B cell (primary cell): ENCODE results near the gene RPH3AL. TPM values are rescaled to one million over a fixed set of nuclear protein-coding genes. Genes with fewer than 3 reads are reported as not detected.

ENCODE experiments used
- ATAC-seq: fragments of 200-7000 bp; cut with Tn5 transposase; one replicate; pipeline ENCODE4 v1.10.0; 2021; ENCODE audit warnings: low read depth, mild to moderate bottlenecking, moderate number of reproducible peaks, moderate library complexity
- CTCF ChIA-PET: fragments of 350-600 bp; sonication (Branson Sonifier 250); formaldehyde crosslinking; loops from one replicate; lab custom pipeline; 2021; ENCODE audit warnings: antibody characterized with exemption, inconsistent platforms; lab: Charles Lee
- POLR2A ChIA-PET: fragments of 350-600 bp; sonication (Branson Sonifier 250); formaldehyde crosslinking; loops from one replicate; lab custom pipeline; 2021; ENCODE audit warnings: antibody characterized with exemption; lab: Charles Lee
- DNase-seq: peaks from one replicate; pipeline ENCODE4 v3.0.0; 2013
- H2AFZ ChIP-seq: 2 replicates; pipeline ENCODE4 v1.6.1; 2012; ENCODE audit warnings: mild to moderate bottlenecking, low read depth, low read length; ENCODE audit not compliant: insufficient read depth, poor library complexity, severe bottlenecking
- H3K27ac ChIP-seq, 2 donors: 1 replicate in 1 of 2; 2 replicates in 1 of 2; pipeline ENCODE4 v1.5.1; 2012 to 2013; ENCODE audit warnings: low read length in 2 of 2, mild to moderate bottlenecking in 2 of 2, moderate library complexity in 1 of 2
- H3K27me3 ChIP-seq, 4 experiments: fragments of 200-600 bp in 1 of 4; sonication (generic) in 1 of 4; replicated peaks in 1 of 4; 1 replicate in 2 of 4; 2 replicates in 2 of 4; pipeline versions ENCODE4 v1.6.1 to v1.7.0; 2013 to 2016; ENCODE audit warnings: low read length in 3 of 4, mild to moderate bottlenecking in 2 of 4, mixed read lengths in 1 of 4, moderate library complexity in 1 of 4; ENCODE audit not compliant: insufficient read depth in 4 of 4, control insufficient read depth in 3 of 4; ENCODE audit errors: control extremely low read depth in 1 of 4
- H3K36me3 ChIP-seq, 2 experiments: replicated peaks in 1 of 2; 1 replicate in 1 of 2; 2 replicates in 1 of 2; pipeline versions ENCODE4 v1.6.1 to v1.7.1; 2013; ENCODE audit warnings: low read length in 1 of 2; ENCODE audit not compliant: insufficient read depth in 2 of 2, control insufficient read depth in 1 of 2; ENCODE audit errors: control extremely low read depth in 1 of 2, extremely low read depth in 1 of 2
- H3K4me1 ChIP-seq, 2 donors: fragments of 200-600 bp in 1 of 2; sonication (generic) in 1 of 2; 1 replicate in 1 of 2; 2 replicates in 1 of 2; pipeline versions ENCODE4 v1.5.1 to v1.6.1; 2013 to 2017; ENCODE audit warnings: low read length in 2 of 2; ENCODE audit not compliant: control insufficient read depth in 2 of 2, insufficient read depth in 2 of 2
- H3K4me2 ChIP-seq: replicated peaks from 2 replicates; pipeline ENCODE3; 2012; ENCODE audit warnings: mild to moderate bottlenecking, low read depth, low read length; ENCODE audit not compliant: poor library complexity, severe bottlenecking
- H3K4me3 ChIP-seq, 5 experiments: fragments of 200-600 bp in 1 of 5; sonication (generic) in 1 of 5; 1 replicate in 3 of 5; 2 replicates in 2 of 5; pipeline versions ENCODE4 v1.5.1 to v1.7.0; 2011 to 2016; ENCODE audit warnings: low read length in 4 of 5, mild to moderate bottlenecking in 4 of 5, low read depth in 2 of 5, control low read depth in 1 of 5, moderate library complexity in 1 of 5; ENCODE audit not compliant: insufficient read depth in 1 of 5; ENCODE audit errors: control extremely low read depth in 1 of 5, extremely low read depth in 1 of 5
- H3K79me2 ChIP-seq: fragments of 200-600 bp; sonication (generic); one replicate; pipeline ENCODE4 v1.6.0; 2016; ENCODE audit warnings: low read length; ENCODE audit not compliant: control insufficient read depth, insufficient read depth
- H3K9ac ChIP-seq: fragments of 200-600 bp; sonication (generic); 2 replicates; pipeline ENCODE4 v1.6.1; 2017; ENCODE audit warnings: mild to moderate bottlenecking, low read length, moderate library complexity
- H3K9me3 ChIP-seq, 3 donors: one replicate each; pipeline versions ENCODE4 v1.6.1 to v1.7.1; 2013; ENCODE audit warnings: low read length in 2 of 3; ENCODE audit not compliant: control insufficient read depth in 2 of 3, insufficient read depth in 1 of 3; ENCODE audit errors: control extremely low read depth in 1 of 3
- H4K20me1 ChIP-seq: 2 replicates; pipeline ENCODE4 v1.6.0; 2012; ENCODE audit warnings: mild to moderate bottlenecking, low read length; ENCODE audit not compliant: insufficient read depth, control insufficient read depth, poor library complexity, severe bottlenecking
- H3K27ac Mint-ChIP-seq: one replicate; pipeline ENCODE4 v1.8.0; 2021; ENCODE audit warnings: mixed read lengths
- H3K27me3 Mint-ChIP-seq: one replicate; pipeline ENCODE4 v1.8.0; 2021; ENCODE audit warnings: mixed read lengths
- H3K4me1 Mint-ChIP-seq: one replicate; pipeline ENCODE4 v1.8.0; 2021; ENCODE audit warnings: mixed read lengths
- H3K4me3 Mint-ChIP-seq: one replicate; pipeline ENCODE4 v1.8.0; 2021; ENCODE audit warnings: mixed read lengths
- H3K9me3 Mint-ChIP-seq: one replicate; pipeline ENCODE4 v1.8.0; 2022; ENCODE audit warnings: mixed read lengths; ENCODE audit not compliant: insufficient read depth
- CTCF ChIP-seq: fragments of 200-600 bp; IDR thresholded peaks from one replicate; pipeline ENCODE4 v1.8.0; 2022; ENCODE audit warnings: antibody characterized with exemption, mild to moderate bottlenecking
- EZH2 ChIP-seq: IDR thresholded peaks from 2 replicates; pipeline ENCODE4 v1.6.1; 2012; ENCODE audit warnings: borderline replicate concordance, low read depth, mild to moderate bottlenecking, moderate library complexity, low read length; ENCODE audit not compliant: insufficient read depth, poor library complexity, severe bottlenecking
- WGBS: methylation state at CpG from one replicate; pipeline ENCODE4 v1.1.5; 2013; ENCODE audit warnings: missing lambda C conversion rate; ENCODE audit not compliant: insufficient coverage; 5-methylcytosine and 5-hydroxymethylcytosine counted together
- intact Hi-C: fragments of 100-400 bp; cut with micrococcal nuclease; formaldehyde crosslinking; loops from one replicate; pipeline ENCODE4 v1.10.0; 2022
- polyA plus RNA-seq: library from polyadenylated mRNA; depleted of rRNA; stranded (reverse); fragments of >200 nt; gene quantifications from 2 replicates; pipeline ENCODE4 v1.2.3, GENCODE V29; 2012
- total RNA-seq, 2 donors: library from RNA; stranded (reverse); fragments of 120-200 nt in 1 of 2; gene quantifications; 1 replicate in 1 of 2; 2 replicates in 1 of 2; pipeline versions ENCODE4 v1.2.3 to v1.2.4, GENCODE V29; 2013 to 2022

Gene RPH3AL
- total and polyA plus RNA-seq, 2 donors (not counting 1 experiment from before 2014, with no cell fraction given): 10.8 to 13.3 TPM

- POLR2A ChIA-PET: no interaction called here
Measured at GRCh38 chr17:263271-263670, 89.3 kb downstream of the RPH3AL start.

GRCh38 chr17:261635-262034, 91.0 kb downstream of the RPH3AL start:
- intact Hi-C loops: no loop called here
- CTCF ChIA-PET: no interaction called here

More at GRCh38 chr17:263271-263670, 89.3 kb downstream of the RPH3AL start:
- no peak for TF ChIP-seq CTCF
- TF ChIP-seq EZH2: no peak
- Histone ChIP-seq H3K79me2 (no peaks in the 10 kb centered on the region), H4K20me1 (no peaks in the 10 kb centered on the region), H3K4me1 (no peaks in the 10 kb centered on the region), H3K27ac (no peak overlapping the region), H3K4me2 (no peak overlapping the region), H3K9ac (no peak overlapping the region), H3K4me3 (no peak overlapping the region), H3K9me3 (peaks cover 0 to 8% (median 0%) of the 10 kb centered on the region in 3 donors), H2AFZ (no peak overlapping the region), H3K36me3 (no peaks in the 10 kb centered on the region), H3K27me3 (no peaks in the 10 kb centered on the region)
- Mint-ChIP-seq H3K27ac (no peak overlapping the region), H3K9me3 (no peaks in the 10 kb centered on the region), H3K4me1 (no peaks in the 10 kb centered on the region), H3K27me3 (peaks cover 5% of the 10 kb centered on the region), H3K4me3 (no peak overlapping the region)
- CTCF ChIA-PET: no interaction called here
- ATAC-seq (no peak), DNase-seq (no peak)
- intact Hi-C loops: no loop called here
- 97% methylated on average over 18 of the region's 18 CpGs for WGBS

More at GRCh38 chr17:261635-262034, 91.0 kb downstream of the RPH3AL start:
- TF ChIP-seq EZH2: no peak
- TF ChIP-seq CTCF: no peak
- peaks cover 0 to 8% (median 0%) of the 10 kb centered on the region in 3 donors for H3K9me3 ChIP-seq
- no peaks in the 10 kb centered on the region for H3K36me3 ChIP-seq
- POLR2A ChIA-PET: no interaction called here
- no peak overlapping the region for H3K4me3 Mint-ChIP-seq
- 85% methylated on average over 5 of the region's 8 CpGs for WGBS
- H3K4me2 ChIP-seq: no peak overlapping the region
- no peaks in the 10 kb centered on the region for H3K4me1 ChIP-seq
- H3K9me3 Mint-ChIP-seq: no peaks in the 10 kb centered on the region
- no peaks in the 10 kb centered on the region for H4K20me1 ChIP-seq
- DNase-seq: no peak
- H3K9ac ChIP-seq: no peak overlapping the region
- no peaks in the 10 kb centered on the region for H3K79me2 ChIP-seq
- H2AFZ ChIP-seq: no peak overlapping the region
- H3K27ac Mint-ChIP-seq: no peak overlapping the region
- no peaks in the 10 kb centered on the region for H3K4me1 Mint-ChIP-seq
- no peak overlapping the region for H3K27ac ChIP-seq
- peaks cover 5% of the 10 kb centered on the region for H3K27me3 Mint-ChIP-seq
- ATAC-seq: no peak
- H3K4me3 ChIP-seq: no peak overlapping the region
- no peaks in the 10 kb centered on the region for H3K27me3 ChIP-seq
